D721Med (cell line): ENCODE results near the gene NEDD4L.

Source experiments
- DNase-seq: peaks from one replicate; pipeline ENCODE4 v3.0.0; 2011; ENCODE audit warnings: low spot score; ENCODE audit not compliant: insufficient read length
- FAIRE-seq: peaks from 2 replicates; lab custom pipeline; 2011; peaks lifted over from hg19 to GRCh38; lab: Jason Lieb, UNC
- CTCF ChIP-seq: IDR thresholded peaks from 2 replicates; pipeline ENCODE4 v1.5.1; 2012; ENCODE audit warnings: mild to moderate bottlenecking, control low read depth; ENCODE audit not compliant: insufficient read depth; ENCODE audit errors: missing control alignments

NEDD4L gene

GRCh38 chr18:58136879-58137278 lies 92.9 kb downstream of the NEDD4L start:
- no peak for TF ChIP-seq CTCF
- FAIRE-seq (no peak), DNase-seq (no peak)

GRCh38 chr18:58139459-58140386 lies 95.7 kb downstream of the NEDD4L start:
- DNase-seq (no peak), FAIRE-seq (peak; percentile 96)
- TF ChIP-seq CTCF = no peak

- FAIRE-seq = no peak
- TF ChIP-seq CTCF = no peak
- DNase-seq = no peak
Measured at GRCh38 chr18:58140387-58141325, 96.6 kb downstream of the NEDD4L start.

DNA sequence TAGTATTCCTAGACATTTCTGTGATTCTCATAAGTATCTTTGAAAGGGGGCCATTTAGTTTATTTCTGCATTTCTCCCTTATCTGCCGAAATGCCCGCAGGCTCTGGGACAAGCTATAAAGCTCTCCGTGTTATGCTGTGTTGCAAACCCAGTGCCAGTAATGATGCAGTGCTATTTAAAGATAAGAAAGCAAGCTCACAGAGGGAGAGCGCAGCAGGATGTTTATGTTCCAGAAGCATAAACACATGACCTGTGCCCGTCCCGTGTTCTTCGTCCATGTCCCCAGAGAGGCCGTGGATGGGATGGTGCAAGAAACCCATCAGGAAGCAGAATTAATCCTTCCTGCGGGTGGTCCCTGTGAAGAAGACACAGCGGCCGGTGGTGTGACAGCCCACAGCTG lies 99.4 kb downstream of the NEDD4L start:
- FAIRE-seq (no peak), DNase-seq (no peak)
- no peak for TF ChIP-seq CTCF

- no peak for TF ChIP-seq CTCF
- no peak for DNase-seq
- FAIRE-seq = no peak
Measured at GRCh38 chr18:58144106-58144505, 100.1 kb downstream of the NEDD4L start.

GRCh38 chr18:58144671-58145285 lies 100.8 kb downstream of the NEDD4L start:
- DNase-seq (no peak), FAIRE-seq (no peak)
- no peak for TF ChIP-seq CTCF
